ENCODE results near the gene DCHS2. TPM values are rescaled to one million over a fixed set of nuclear protein-coding genes. Genes with fewer than 3 reads are reported as not detected.

DCHS2 gene
- total and polyA plus RNA-seq, 10 of the 15 experiments (the other 5 are each of a cell fraction or from before 2014, with no cell fraction given), result 0.01 to 0.31 (median 0.06) TPM; not detected in 3

DNA sequence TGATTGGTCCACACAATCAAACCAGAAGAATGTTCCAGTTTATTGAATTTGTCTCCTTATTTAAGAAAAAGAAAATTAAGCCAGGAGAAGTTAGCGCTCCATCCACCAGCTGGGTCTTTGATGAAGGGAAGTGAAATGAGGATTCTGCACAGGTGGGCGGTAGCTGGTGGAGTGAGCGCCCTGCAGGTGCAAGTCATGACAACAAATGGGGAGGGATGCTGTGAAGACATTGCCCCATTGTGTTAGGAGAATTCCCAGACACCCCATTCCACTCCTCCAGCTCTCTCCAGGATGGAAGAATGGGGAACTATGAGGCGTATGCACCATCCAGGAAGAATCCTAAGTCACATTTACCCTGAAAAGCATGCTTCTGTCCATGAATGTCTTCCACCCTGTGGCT, 35.7 kb upstream of the DCHS2 start:
- no TSS peak for BruUV-seq (replicated peaks)
- H3K79me2 ChIP-seq (ENCODE audit: control insufficient read depth, insufficient read depth, low read length), result no peaks in the 10 kb centered on the region
- ChIA-PET SMC1A (ENCODE audit: uncharacterized antibody, unreplicated experiment) (no interaction called here), RAD21 (ENCODE audit: unreplicated experiment) (no interaction called here), CTCF (interaction anchor here (1.3 kb wide), 1 partner anchor 21 kb away, joined by 5 read pairs; no protein-coding TSS in a partner anchor), POLR2A (no interaction called here)
- in situ Hi-C loops (cut with MboI) (no loop called here), intact Hi-C loops (cut with micrococcal nuclease; ENCODE audit: unreplicated experiment) (no loop called here)
- FAIRE-seq, result no peak
- ATAC-seq, result no peak
- H3K9ac ChIP-seq (ENCODE audit: control insufficient read depth, insufficient read depth, low read length), result no peak overlapping the region
- 54% methylated on average over 4 of the region's 4 CpGs for WGBS (ENCODE audit: insufficient coverage, insufficient replicate concordance, low lambda C conversion rate, missing lambda C conversion rate)
- 0 out of 2 replicates have a peak, but pooled peaks cover 3% of the 10 kb centered on the region for H3K4me1 ChIP-seq (ENCODE audit: control insufficient read depth, insufficient read depth, low read length)
- H3K36me3 ChIP-seq (ENCODE audit: control insufficient read depth in 2 of 2, insufficient read depth in 2 of 2, low read length in 1 of 2), result no peaks in the 10 kb centered on the region
- no peak overlapping the region for H2AFZ ChIP-seq (ENCODE audit: control insufficient read depth, low read depth, low read length)
- no peak overlapping the region for H3K27ac ChIP-seq (ENCODE audit: control insufficient read depth, insufficient read depth)
- no peaks in the 10 kb centered on the region for H3K27me3 ChIP-seq (replicated peaks in 1 of 2; ENCODE audit: control insufficient read depth in 2 of 2, insufficient read depth in 2 of 2, low read length in 1 of 2)
- no peak overlapping the region for H3K4me3 ChIP-seq
- no peaks in the 10 kb centered on the region for H3K9me3 ChIP-seq (replicated peaks; ENCODE audit: control insufficient read depth, insufficient read depth, low read length)
- H3K4me2 ChIP-seq (ENCODE audit: control insufficient read depth, insufficient read depth), result no peak overlapping the region
- DNase-seq (ENCODE audit: low read depth, low spot score), result no peak
- H4K20me1 ChIP-seq (ENCODE audit: control insufficient read depth, insufficient read depth), result no peaks in the 10 kb centered on the region
- TF ChIP-seq, protein P1, sequence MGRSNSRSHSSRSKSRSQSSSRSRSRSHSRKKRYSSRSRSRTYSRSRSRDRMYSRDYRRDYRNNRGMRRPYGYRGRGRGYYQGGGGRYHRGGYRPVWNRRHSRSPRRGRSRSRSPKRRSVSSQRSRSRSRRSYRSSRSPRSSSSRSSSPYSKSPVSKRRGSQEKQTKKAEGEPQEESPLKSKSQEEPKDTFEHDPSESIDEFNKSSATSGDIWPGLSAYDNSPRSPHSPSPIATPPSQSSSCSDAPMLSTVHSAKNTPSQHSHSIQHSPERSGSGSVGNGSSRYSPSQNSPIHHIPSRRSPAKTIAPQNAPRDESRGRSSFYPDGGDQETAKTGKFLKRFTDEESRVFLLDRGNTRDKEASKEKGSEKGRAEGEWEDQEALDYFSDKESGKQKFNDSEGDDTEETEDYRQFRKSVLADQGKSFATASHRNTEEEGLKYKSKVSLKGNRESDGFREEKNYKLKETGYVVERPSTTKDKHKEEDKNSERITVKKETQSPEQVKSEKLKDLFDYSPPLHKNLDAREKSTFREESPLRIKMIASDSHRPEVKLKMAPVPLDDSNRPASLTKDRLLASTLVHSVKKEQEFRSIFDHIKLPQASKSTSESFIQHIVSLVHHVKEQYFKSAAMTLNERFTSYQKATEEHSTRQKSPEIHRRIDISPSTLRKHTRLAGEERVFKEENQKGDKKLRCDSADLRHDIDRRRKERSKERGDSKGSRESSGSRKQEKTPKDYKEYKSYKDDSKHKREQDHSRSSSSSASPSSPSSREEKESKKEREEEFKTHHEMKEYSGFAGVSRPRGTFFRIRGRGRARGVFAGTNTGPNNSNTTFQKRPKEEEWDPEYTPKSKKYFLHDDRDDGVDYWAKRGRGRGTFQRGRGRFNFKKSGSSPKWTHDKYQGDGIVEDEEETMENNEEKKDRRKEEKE (IDR thresholded peaks at IDR 0.05), result no peak
- TF ChIP-seq, protein P2, sequence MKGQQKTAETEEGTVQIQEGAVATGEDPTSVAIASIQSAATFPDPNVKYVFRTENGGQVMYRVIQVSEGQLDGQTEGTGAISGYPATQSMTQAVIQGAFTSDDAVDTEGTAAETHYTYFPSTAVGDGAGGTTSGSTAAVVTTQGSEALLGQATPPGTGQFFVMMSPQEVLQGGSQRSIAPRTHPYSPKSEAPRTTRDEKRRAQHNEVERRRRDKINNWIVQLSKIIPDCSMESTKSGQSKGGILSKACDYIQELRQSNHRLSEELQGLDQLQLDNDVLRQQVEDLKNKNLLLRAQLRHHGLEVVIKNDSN (IDR thresholded peaks at IDR 0.05; ENCODE audit: borderline replicate concordance, extremely low read length, insufficient read depth, low read depth, low read length), result no peak
- TF ChIP-seq STAT1 (conservative IDR thresholded peaks at IDR 0.05) (no peak), IKZF2 (IDR thresholded peaks at IDR 0.05) (no peak), NFIC (IDR thresholded peaks at IDR 0.05; ENCODE audit: low read depth, low read length) (no peak), MTA3 (IDR thresholded peaks at IDR 0.05; ENCODE audit: borderline replicate concordance, low read length) (no peak), MYC (IDR thresholded peaks at IDR 0.05; ENCODE audit: insufficient read depth, insufficient read length, insufficient replicate concordance, low read length, severe bottlenecking) (no peak), EP300 (IDR thresholded peaks at IDR 0.05; ENCODE audit: borderline replicate concordance in 1 of 2, control insufficient read depth in 1 of 2, low read depth in 2 of 2, low read length in 2 of 2) (no peak), BACH1 (IDR thresholded peaks at IDR 0.05; ENCODE audit: borderline replicate concordance) (no peak), TCF12 (IDR thresholded peaks at IDR 0.05; ENCODE audit: low read depth, low read length) (no peak), ASH2L (IDR thresholded peaks at IDR 0.05; ENCODE audit: borderline replicate concordance, low read depth) (no peak)
- TF ChIP-seq, protein P3, sequence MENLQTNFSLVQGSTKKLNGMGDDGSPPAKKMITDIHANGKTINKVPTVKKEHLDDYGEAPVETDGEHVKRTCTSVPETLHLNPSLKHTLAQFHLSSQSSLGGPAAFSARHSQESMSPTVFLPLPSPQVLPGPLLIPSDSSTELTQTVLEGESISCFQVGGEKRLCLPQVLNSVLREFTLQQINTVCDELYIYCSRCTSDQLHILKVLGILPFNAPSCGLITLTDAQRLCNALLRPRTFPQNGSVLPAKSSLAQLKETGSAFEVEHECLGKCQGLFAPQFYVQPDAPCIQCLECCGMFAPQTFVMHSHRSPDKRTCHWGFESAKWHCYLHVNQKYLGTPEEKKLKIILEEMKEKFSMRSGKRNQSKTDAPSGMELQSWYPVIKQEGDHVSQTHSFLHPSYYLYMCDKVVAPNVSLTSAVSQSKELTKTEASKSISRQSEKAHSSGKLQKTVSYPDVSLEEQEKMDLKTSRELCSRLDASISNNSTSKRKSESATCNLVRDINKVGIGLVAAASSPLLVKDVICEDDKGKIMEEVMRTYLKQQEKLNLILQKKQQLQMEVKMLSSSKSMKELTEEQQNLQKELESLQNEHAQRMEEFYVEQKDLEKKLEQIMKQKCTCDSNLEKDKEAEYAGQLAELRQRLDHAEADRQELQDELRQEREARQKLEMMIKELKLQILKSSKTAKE (IDR thresholded peaks at IDR 0.05; ENCODE audit: low read depth, poor library complexity, severe bottlenecking), result no peak
- TF ChIP-seq, protein P4, sequence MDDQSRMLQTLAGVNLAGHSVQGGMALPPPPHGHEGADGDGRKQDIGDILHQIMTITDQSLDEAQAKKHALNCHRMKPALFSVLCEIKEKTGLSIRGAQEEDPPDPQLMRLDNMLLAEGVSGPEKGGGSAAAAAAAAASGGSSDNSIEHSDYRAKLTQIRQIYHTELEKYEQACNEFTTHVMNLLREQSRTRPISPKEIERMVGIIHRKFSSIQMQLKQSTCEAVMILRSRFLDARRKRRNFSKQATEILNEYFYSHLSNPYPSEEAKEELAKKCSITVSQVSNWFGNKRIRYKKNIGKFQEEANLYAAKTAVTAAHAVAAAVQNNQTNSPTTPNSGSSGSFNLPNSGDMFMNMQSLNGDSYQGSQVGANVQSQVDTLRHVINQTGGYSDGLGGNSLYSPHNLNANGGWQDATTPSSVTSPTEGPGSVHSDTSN (IDR thresholded peaks at IDR 0.05; ENCODE audit: insufficient replicate concordance, low read depth, low read length), result no peak
- TF ChIP-seq, protein P5, sequence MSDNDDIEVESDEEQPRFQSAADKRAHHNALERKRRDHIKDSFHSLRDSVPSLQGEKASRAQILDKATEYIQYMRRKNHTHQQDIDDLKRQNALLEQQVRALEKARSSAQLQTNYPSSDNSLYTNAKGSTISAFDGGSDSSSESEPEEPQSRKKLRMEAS (IDR thresholded peaks at IDR 0.05; ENCODE audit: low read depth, low read length), result no peak
- TF ChIP-seq, protein P6, sequence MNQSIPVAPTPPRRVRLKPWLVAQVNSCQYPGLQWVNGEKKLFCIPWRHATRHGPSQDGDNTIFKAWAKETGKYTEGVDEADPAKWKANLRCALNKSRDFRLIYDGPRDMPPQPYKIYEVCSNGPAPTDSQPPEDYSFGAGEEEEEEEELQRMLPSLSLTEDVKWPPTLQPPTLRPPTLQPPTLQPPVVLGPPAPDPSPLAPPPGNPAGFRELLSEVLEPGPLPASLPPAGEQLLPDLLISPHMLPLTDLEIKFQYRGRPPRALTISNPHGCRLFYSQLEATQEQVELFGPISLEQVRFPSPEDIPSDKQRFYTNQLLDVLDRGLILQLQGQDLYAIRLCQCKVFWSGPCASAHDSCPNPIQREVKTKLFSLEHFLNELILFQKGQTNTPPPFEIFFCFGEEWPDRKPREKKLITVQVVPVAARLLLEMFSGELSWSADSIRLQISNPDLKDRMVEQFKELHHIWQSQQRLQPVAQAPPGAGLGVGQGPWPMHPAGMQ (IDR thresholded peaks at IDR 0.05; ENCODE audit: borderline replicate concordance), result no peak

Measured in GM12878 (cell line).